IPS-11a (cell line): Measurements from ENCODE around the gene ATP5F1B.
"Not testable (repeated sequence)": the region's sequence is repeated elsewhere in the genome, so short reads cannot be mapped to it uniquely, and the experiment has no call there.

Experiments
- H3K4me3 ChIP-seq: one replicate; pipeline ENCODE4 v1.5.1; 2013; ENCODE audit warnings: low read depth, low read length, control low read depth

ATP5F1B gene

DNA sequence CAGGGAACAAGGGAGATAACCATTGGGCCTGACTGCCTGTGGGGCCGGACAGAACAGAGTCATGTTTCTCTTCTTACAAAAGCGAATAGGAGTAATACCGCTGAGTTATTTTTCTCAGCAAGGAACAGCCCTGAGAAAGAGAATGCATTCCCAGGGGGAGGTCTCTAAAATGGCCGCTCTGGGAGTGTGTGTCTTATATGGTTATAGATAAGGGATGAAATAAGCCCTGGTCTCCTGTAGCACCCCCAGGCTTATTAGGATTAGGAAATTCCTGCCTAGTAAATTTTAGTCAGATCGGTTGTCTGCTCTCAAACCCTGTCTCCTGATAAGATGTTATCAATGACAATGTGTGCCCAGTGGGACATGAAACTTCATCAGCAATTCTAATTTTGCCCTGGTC lies 8.0 kb upstream of the ATP5F1B start:
- H3K4me3 ChIP-seq: not testable (repeated sequence)

DNA sequence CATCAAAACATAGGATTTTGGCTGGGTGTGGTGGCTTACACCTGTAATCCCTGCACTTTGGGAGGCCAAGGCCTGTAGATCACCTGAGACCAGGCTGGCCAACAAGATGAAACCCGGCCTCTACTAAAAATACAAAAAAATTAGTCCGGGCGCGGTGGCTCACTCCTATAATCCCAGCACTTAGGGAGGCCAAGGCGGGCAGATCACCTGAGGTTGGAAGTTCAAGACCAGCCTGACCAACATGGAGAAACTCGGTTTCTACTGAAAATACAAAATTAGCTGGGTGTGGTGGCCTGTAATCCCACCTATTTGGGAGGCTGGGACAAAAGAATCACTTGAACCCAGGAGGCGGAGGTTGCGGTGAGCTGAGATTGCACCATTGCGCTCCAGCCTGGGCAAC lies 2.2 kb upstream of the ATP5F1B start:
- H3K4me3 ChIP-seq: not testable (repeated sequence)

DNA sequence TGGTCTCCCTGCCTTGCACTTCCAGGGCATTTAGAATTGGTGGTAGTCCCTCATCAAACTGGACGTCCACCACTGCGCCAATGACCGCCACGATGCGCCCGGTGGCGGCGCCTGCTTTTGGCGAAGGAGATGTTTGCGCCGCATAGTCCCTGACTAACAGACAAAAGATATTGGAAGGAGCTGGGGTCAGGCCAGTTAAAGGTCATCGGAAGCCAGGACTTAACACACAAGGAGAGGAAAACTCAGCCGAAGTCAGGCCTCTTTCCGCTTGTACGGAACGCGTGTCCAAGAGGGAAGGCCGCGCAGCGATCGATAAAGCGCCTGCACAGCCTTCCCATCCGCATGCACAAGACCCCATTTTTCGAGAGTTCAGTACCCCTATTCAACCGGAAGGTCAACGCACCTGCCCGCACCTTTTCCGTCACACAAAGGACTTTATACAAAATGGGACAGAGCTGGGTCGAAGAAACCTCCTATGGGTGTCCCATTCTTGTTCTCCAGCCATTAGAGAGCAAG lies 525 bp downstream of the ATP5F1B start:
- peak overlapping the region; percentile 100 for H3K4me3 ChIP-seq

DNA sequence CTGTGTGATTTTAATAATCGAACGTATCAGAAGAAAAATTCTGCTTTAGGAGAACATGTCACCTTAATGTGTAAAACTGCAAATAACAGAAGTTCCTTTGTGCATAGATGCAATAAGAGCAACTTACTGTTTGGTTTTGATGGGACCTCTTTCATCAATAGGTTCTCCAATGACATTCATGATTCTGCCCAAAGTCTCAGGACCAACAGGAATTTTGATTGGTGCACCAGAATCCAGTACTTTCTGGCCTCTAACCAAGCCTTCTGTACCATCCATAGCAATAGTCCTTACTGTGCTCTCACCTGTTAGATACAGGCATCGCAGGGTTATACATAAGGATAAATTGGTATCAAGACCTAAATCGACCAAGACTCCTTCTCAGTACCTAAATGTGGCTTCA lies 1.1 kb downstream of the ATP5F1B start:
- H3K4me3 ChIP-seq: peak overlapping the region; percentile 100

- no peak overlapping the region for H3K4me3 ChIP-seq
These were observed 4.6 kb downstream of the ATP5F1B start for GRCh38 chr12:56641219-56641618.

GRCh38 chr12:56637621-56638020 lies 8.2 kb downstream of the ATP5F1B start:
- no peak overlapping the region for H3K4me3 ChIP-seq

GRCh38 chr12:56636675-56637540 lies 8.9 kb downstream of the ATP5F1B start:
- H3K4me3 ChIP-seq: no peak overlapping the region

DNA sequence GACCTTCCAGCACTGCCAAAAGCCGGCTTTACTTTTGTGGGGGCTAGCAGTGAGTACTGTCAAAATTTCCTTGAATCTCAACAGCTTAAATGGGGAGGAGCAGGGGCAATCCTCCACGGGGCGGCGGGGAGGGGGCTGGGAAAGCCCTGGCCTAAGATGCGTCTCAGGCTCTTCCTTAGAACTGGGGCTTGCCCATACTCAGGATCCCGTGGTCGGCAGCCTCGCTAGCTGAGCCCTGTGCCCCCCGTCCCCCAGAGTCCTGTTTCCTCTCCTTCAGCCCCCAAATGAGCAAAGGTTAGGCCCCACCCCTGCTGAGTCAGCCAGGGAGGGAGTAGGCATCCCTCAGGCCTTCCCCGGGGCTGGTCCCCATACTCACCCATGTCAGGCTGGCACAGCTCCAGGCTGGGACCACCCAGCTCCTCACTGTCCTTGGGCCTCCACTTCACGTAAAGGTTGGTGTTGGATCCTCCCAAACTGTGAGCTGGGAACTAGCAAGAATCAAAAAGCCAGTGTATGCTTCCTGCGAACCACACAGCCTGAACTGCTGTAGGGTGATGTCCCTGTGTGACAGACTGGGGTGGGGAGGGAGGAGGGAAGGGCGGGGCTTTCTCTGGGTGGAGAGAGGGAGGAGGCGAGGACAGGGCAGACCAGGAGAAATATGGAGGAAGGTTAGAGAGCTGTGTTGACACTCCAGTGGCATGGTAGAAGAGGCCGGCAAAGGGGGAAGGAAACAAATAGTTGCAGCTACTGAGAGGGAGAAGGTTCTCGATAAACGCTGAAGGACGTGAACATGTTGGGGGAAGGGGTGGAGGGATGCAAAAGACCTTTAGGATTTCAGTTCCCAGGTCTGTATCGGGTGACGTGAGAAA lies 9.7 kb downstream of the ATP5F1B start:
- peak overlapping the region; percentile 93 for H3K4me3 ChIP-seq

DNA sequence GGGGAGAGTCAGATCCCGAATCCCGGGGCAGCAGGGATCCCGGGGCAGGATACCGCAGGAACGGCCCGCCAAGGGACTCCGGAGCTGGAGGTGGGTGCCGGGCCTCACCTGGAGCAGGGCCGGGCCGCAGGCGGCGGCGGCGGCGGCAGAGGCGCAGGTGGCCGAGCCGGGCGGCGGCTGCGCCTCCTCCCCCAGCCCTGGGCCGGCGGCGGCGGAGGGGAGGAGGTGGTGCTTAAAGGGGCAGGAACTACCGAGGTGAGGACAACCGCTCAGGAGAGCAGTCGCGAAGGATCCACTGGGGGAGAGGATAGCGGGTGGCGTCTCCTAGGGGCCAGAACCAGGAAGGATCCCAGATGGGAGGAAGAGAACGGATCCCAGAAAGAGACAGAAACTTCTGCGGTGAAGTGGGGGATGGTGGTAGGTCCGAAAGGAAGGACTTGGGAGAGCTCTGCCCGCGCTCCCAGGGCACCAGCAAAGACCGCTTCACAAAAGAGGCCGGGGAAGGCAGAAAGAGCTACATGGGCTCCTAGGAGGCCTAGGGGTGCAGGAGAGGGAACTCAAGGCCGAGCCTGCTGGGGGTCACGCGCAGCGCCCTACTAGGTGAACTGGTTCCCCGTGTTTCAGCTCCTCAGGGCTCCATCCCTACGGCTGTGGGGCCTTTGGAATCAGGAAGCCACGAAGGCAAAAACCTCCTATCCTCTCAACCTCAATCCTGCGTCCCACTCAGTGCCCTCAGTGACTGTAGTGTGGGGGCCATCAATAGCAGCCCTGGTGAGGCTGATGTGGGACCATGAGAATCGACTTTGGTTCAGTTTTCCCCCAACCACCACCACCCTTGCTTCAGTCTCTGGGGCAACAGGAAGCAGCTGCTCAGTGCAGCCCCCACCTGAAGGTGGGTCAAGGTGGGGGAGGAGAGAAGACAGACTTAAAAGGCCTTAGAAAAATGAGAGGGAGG lies 10.7 kb downstream of the ATP5F1B start:
- H3K4me3 ChIP-seq: peak overlapping the region; percentile 93

GRCh38 chr12:56634242-56634836 lies 11.4 kb downstream of the ATP5F1B start:
- H3K4me3 ChIP-seq: peak overlapping the region; percentile 93

DNA sequence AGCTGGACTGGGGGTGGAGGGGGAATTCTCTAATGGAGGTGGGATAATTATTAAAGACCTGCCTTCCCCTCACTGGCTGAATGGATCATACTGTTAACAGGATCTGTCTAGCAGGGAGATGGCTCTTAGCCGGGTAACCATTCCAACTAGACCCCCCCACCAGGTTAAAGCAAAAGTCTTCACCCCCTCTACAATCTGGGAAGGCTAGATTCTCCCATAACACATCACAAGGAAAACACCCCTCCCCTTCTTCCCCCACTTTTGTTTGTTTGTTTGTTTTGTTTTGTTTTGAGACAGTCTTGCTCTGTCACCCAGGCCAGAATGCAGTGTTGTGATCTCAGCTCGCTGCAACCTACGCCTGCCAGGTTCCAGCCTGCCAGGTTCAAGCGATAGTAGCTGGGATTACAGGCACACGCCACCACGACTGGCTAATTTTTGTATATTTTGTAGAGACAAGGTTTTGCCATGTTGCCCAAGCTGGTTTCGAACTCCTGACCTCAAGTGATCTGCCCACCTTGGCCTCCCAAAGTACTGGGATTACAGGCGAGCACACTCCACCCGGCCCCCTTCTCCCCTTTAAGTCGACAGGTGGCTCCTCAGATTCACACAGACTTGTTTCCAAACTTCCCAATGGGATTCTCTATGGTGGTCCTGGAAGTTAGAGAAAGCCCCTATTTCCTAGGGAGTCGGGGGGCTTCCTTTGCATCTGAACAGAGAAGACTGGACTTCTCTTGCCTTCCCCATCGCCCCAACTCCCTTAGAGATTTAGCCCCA lies 12.1 kb downstream of the ATP5F1B start:
- H3K4me3 ChIP-seq: peak overlapping the region; percentile 93

DNA sequence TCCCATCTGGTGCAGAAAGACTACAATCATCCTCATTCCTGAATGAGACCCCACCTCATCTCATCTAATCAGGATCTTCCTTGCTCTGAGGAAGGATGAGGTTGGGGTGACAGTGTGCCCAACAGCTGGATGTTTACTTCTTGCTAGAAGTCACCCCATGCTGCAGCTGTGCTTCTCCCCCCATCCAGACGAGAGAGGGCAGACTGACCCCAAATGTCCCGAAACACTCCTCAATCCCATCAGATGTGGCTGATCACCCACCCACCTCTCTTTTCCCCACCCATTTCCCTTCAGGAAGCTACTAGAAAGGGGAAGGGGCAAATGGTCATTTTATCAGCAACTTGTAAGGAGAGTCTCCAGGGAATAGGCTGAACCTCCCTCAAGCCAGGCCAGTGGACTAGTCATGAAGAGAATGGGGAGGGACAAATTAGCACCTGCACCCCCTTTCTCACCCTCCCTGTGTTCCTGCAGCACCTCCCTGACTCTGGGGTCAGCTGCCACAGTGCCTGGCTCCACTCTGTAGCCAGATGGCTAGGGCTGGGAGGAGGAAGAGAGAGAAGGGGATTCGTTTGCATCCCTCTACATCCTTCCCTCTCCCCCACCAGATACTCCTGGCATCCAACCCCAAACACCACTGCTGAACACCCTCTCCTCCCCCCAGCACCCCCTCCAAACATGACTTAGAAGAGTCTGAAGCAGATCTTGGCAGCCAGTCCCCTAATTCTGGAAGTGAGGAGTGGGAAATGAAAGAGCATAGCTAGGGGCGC lies 12.9 kb downstream of the ATP5F1B start:
- H3K4me3 ChIP-seq: peak overlapping the region; percentile 0

DNA sequence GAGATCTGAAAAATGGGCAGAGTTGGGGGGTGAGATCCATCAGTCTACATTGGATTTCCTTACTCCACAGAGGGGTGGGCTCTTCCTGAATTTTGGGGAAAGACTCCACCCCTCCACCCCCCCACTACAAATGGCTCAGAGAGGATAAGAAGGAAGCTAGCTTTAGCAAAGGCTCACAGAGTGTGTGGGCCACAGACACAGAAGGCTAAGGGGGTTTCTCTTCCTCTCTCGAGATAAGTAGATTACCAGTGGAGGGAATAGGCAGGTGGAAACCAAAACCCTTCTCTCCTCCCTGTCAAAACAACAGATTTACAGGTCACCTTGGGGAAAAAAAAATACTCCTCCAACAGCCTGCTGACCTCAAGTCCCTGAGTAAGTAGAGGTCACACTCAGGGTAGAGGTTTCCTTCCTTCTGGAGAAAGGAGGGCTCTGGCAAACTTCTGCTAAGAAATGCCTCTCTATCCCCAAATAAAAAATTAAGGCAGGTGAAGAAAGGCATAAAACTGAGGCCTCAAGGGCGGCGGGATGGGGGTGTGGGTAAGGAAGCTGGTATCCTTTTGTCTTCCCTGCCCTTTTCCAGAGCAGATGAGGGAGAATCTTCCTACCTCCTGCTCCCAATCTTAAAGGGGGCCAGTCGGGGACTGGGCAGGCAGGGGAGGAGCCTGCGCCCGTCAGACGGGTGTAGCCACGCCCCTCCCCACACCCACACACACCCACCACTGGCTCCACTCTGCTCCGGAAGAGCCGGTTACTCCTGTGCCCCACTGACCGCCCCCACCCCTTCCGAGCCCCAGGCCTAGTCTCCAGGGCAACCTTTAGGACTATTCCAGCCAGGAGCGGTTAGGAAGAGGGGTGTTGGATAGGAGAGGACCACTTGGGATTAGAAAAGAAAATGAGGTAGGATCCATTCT lies 13.7 kb downstream of the ATP5F1B start:
- no peak overlapping the region for H3K4me3 ChIP-seq

DNA sequence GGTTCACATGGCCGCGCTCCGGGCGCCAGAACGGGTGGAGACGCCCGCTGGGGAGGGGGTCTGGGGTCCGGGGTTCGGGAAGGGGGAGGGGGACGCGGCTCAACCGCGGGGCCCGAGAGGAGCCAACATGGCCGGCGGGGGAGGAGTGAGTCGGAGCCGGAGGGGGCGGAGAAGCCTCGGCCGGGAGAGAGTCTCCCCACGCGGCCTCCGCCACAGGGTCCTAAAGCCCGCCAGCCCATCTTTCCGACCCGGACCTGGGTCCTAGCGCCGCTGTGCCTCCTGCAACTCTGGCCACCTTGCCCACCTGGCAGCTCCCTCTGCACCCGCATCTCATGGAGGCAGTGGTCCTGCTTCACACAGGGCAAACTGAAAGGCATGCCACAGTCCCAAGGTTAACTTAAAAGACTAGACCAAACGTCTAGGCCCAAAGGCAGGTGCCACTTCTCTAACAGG lies 15.6 kb downstream of the ATP5F1B start, which contains the start of gene BAZ2A:
Gene BAZ2A (minus strand): TSS at position 147 of the 453 bp plus-strand sequence. CDS start 12,796 bp downstream, outside the sequence.
- peak within 1 kb of the TSS; percentile 89 for H3K4me3 ChIP-seq

GRCh38 chr12:56629459-56630179 lies 16.2 kb downstream of the ATP5F1B start:
- peak overlapping the region; percentile 89 for H3K4me3 ChIP-seq

GRCh38 chr12:56628671-56629458 lies 16.9 kb downstream of the ATP5F1B start:
- peak overlapping the region; percentile 89 for H3K4me3 ChIP-seq
